Right lobe of liver (tissue), 6 donors: ENCODE results near the gene ATP5MG. TPM values are rescaled to one million over a fixed set of nuclear protein-coding genes. Genes with fewer than 3 reads are reported as not detected.

Experiments used
- ATAC-seq, 4 donors: fragments of 200-7000 bp; cut with Tn5 transposase; one replicate each; pipeline ENCODE4 v1.9.1; 2020; ENCODE audit warnings: mild to moderate bottlenecking in 4 of 4, moderate library complexity in 4 of 4
- DNase-seq, 3 donors: peaks; one replicate each; pipeline ENCODE4 v3.0.0-alpha.2; 2020
- H3K27ac ChIP-seq, 3 donors: fragments of 200-600 bp; one replicate each; pipeline ENCODE4 v1.8.0; 2022
- H3K27me3 ChIP-seq, 2 donors: fragments of 200-600 bp; one replicate each; pipeline ENCODE4 v1.8.0; 2022
- H3K36me3 ChIP-seq, 4 donors: fragments of 200-600 bp; sonication (generic) in 1 of 4; one replicate each; pipeline versions ENCODE4 v1.5.1 to v1.8.0; 2017 to 2022; ENCODE audit warnings: control low read depth in 1 of 4
- H3K4me1 ChIP-seq, 4 donors: fragments of 200-600 bp; sonication (generic) in 1 of 4; one replicate each; pipeline versions ENCODE4 v1.5.1 to v1.8.0; 2017 to 2022; ENCODE audit warnings: control low read depth in 1 of 4
- H3K4me3 ChIP-seq, 3 donors: fragments of 200-600 bp; one replicate each; pipeline ENCODE4 v1.8.0; 2022
- H3K9me3 ChIP-seq, 4 donors: fragments of 200-600 bp; sonication (generic) in 1 of 4; one replicate each; pipeline versions ENCODE4 v1.5.1 to v1.8.0; 2017 to 2022; ENCODE audit warnings: control low read depth in 1 of 4
- POLR2A ChIP-seq: fragments of 450-650 bp; IDR thresholded peaks from one replicate; pipeline ENCODE4 v1.6.1; 2017; ENCODE audit warnings: antibody characterized with exemption, mild to moderate bottlenecking
- WGBS: methylation state at CpG from one replicate; pipeline ENCODE4 v1.1.6; 2018; ENCODE audit warnings: low coverage, low lambda C conversion rate; ENCODE audit not compliant: insufficient coverage; ENCODE audit errors: missing lambda C conversion rate; 5-methylcytosine and 5-hydroxymethylcytosine counted together
- intact Hi-C, 2 donors: fragments of 100-400 bp; cut with DNase I; formaldehyde crosslinking; loops; one replicate each; pipeline versions ENCODE4 v1.11.2 to v1.14.1; 2022
- total RNA-seq, 6 experiments: library from RNA; depleted of rRNA in 2 of 6; stranded (reverse); fragments of >200 nt in 2 of 6; fragmentation: NEBNext Ultra II Directional in 3 of 6; extraction: Animal tissue kit (Norgen Biotek cat#: 25700) in 3 of 6; gene quantifications; one replicate each; pipeline versions ENCODE4 v1.1.0 to v1.2.4, GENCODE V29; 2016 to 2023
- TF ChIP-seq, protein P1 (sequence below), 4 donors: fragments of 200-600 bp in 3 of 4; fragments of 450-650 bp in 1 of 4; IDR thresholded peaks; one replicate each; pipeline versions ENCODE4 v1.5.1 to v1.8.0; 2016 to 2022; ENCODE audit warnings: antibody characterized with exemption in 4 of 4, mild to moderate bottlenecking in 2 of 4
- donor health status: DM: no; HTN: yes; CAD: no.
- donor health status: DM: no; HTN: no; CAD: no.
- donor health status: DM: no; HTN: no; CAD: no.
- donor health status: DM: no; HTN: yes; CAD: no.
- donor health status: DM: no; HTN: yes; CAD: no.

Gene ATP5MG
- total RNA-seq, 6 experiments from 2014 or later, result 32.6 to 127 (median 89.5) TPM

DNA sequence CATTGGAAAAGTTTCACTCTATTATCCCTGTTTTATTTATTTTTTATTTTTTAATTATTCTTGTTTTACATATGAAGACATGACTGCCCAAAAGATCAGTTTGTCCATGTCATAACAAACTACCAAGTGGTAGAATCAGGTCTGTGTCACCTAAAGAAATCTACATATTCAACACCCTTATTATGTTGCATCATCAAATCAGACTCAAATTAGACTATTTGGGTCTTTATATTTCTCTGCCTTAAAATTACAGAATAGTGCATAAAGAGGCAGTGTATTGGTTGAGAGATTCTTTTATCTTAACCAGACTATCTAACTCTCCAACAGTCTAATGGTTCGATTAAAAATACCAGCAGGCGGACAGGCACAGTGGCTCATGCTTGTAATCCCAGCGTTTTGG lies 18.5 kb upstream of the ATP5MG start:
- Histone ChIP-seq H3K4me3 (no peak overlapping the region), H3K36me3 (peaks cover 6 to 98% (median 60%) of the 10 kb centered on the region in 4 donors), H3K27me3 (no peaks in the 10 kb centered on the region), H3K27ac (no peak overlapping the region), H3K9me3 (no peaks in the 10 kb centered on the region), H3K4me1 (no peaks in the 10 kb centered on the region)
- WGBS, result 80% methylated on average over 3 of the region's 3 CpGs
- intact Hi-C loops, result loop anchor here in 1 of 2 donors (10.0 kb wide), 1 partner anchor 122 kb away; no protein-coding TSS in a partner anchor
- no peak for DNase-seq
- ATAC-seq, result no peak
- TF ChIP-seq, protein P1, sequence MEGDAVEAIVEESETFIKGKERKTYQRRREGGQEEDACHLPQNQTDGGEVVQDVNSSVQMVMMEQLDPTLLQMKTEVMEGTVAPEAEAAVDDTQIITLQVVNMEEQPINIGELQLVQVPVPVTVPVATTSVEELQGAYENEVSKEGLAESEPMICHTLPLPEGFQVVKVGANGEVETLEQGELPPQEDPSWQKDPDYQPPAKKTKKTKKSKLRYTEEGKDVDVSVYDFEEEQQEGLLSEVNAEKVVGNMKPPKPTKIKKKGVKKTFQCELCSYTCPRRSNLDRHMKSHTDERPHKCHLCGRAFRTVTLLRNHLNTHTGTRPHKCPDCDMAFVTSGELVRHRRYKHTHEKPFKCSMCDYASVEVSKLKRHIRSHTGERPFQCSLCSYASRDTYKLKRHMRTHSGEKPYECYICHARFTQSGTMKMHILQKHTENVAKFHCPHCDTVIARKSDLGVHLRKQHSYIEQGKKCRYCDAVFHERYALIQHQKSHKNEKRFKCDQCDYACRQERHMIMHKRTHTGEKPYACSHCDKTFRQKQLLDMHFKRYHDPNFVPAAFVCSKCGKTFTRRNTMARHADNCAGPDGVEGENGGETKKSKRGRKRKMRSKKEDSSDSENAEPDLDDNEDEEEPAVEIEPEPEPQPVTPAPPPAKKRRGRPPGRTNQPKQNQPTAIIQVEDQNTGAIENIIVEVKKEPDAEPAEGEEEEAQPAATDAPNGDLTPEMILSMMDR (IDR thresholded peaks at IDR 0.05), result no peak
- no peak for TF ChIP-seq POLR2A

DNA sequence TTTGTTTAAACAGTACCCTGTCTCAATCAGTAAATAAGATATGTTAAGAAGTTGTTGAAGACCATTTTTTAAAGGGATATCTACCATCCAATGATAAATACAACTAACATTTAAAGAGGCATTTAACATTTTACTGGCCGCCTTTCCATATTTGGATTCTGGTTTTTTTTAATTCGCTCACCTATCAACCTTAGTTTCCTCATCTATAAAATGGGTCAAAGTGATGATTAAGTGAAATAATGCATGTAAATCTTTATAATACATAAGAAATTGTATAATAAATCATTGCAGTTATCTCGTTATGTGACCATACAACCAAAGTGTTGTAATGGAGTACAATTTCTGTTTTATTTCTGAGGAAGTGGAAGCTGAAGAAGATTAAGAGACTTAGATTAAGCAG lies 17.7 kb upstream of the ATP5MG start:
- Histone ChIP-seq H3K9me3 (no peaks in the 10 kb centered on the region), H3K36me3 (peaks cover 2 to 98% (median 55%) of the 10 kb centered on the region in 4 donors), H3K4me3 (no peak overlapping the region), H3K27ac (no peak overlapping the region), H3K27me3 (no peaks in the 10 kb centered on the region), H3K4me1 (no peaks in the 10 kb centered on the region)
- intact Hi-C loops, result loop anchor here in 1 of 2 donors (10.0 kb wide), 1 partner anchor 121 kb away; no protein-coding TSS in a partner anchor
- 94% methylated on average over 3 of the region's 3 CpGs for WGBS
- ATAC-seq (no peak), DNase-seq (no peak)
- TF ChIP-seq, protein P1 (IDR thresholded peaks at IDR 0.05), result no peak
- no peak for TF ChIP-seq POLR2A

DNA sequence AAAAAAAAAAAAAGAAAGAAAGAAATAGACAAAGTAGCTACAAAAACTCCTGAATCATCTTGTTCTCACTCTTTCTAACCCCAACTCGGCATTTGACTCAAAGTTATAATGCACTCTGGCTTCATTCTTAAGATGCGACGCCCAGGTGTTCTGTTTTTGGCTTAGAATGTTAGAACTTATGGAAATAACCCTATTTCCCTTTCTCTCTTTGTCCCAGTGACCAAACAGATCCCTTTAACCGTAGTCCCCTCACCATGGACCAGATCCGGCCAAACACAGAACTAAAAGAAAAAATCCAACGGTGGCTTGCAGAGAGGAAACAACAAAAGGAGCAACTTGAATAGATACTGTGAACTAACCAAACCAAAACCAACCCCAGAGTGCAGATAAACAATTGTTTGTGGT lies 5.3 kb upstream of the ATP5MG start:
- Histone ChIP-seq H3K36me3 (peaks cover 3 to 61% (median 26%) of the 10 kb centered on the region in 4 donors), H3K27me3 (no peaks in the 10 kb centered on the region), H3K4me3 (no peak overlapping the region), H3K27ac (no peak overlapping the region), H3K9me3 (no peaks in the 10 kb centered on the region), H3K4me1 (peaks cover 0 to 6% (median 0%) of the 10 kb centered on the region in 4 donors)
- intact Hi-C loops, result no loop called here
- DNase-seq (no peak), ATAC-seq (no peak)
- WGBS, result 88% methylated on average over 6 of the region's 6 CpGs
- TF ChIP-seq, protein P1 (IDR thresholded peaks at IDR 0.05), result no peak
- no peak for TF ChIP-seq POLR2A

DNA sequence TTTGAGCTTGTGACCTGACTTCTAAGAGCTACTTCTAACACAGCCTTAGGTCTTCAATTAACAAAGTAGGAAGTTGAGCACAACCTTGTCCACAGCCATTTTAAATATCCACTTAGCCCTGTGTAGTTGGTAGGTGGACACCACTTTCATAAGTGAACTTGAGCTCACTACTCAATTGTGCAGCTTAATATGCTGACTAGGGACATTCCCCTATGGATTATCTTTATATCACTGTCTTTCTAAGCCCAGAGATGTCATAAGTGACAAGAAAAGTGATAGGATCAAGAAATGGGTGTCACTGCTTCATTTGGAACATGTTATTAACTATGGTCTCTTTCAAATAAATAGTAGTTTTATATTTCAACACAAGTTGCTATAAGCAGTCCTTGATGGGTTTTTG lies 4.0 kb upstream of the ATP5MG start:
- no peak for TF ChIP-seq POLR2A
- TF ChIP-seq, protein P1 (IDR thresholded peaks at IDR 0.05), result no peak
- Histone ChIP-seq H3K9me3 (no peaks in the 10 kb centered on the region), H3K4me1 (peaks cover 0 to 7% (median 1%) of the 10 kb centered on the region in 4 donors), H3K36me3 (peaks cover 3 to 49% (median 20%) of the 10 kb centered on the region in 4 donors), H3K27ac (no peak overlapping the region), H3K4me3 (no peak overlapping the region), H3K27me3 (no peaks in the 10 kb centered on the region)
- intact Hi-C loops, result no loop called here
- no peak for DNase-seq
- no peak for ATAC-seq
